Subcutaneous abdominal adipose tissue (tissue), 5 donors: Measurements from ENCODE around the gene KLHL29.

Experiments used
- H3K27ac ChIP-seq: one replicate; pipeline ENCODE4 v1.7.0; 2013; ENCODE audit warnings: low read depth, mild to moderate bottlenecking, inconsistent platforms, low read length, moderate library complexity
- H3K27me3 ChIP-seq, 5 donors: one replicate each; pipeline ENCODE4 v1.7.0; 2013; ENCODE audit warnings: low read length in 5 of 5, inconsistent platforms in 1 of 5; ENCODE audit not compliant: control insufficient read depth in 5 of 5, insufficient read depth in 4 of 5
- H3K36me3 ChIP-seq, 5 donors: one replicate each; pipeline ENCODE4 v1.7.0; 2013; ENCODE audit warnings: low read length in 5 of 5; ENCODE audit not compliant: control insufficient read depth in 5 of 5, insufficient read depth in 5 of 5
- H3K4me1 ChIP-seq, 5 donors: one replicate each; pipeline ENCODE4 v1.7.0; 2013; ENCODE audit warnings: low read length in 5 of 5, mild to moderate bottlenecking in 3 of 5, moderate library complexity in 1 of 5; ENCODE audit not compliant: control insufficient read depth in 5 of 5, insufficient read depth in 5 of 5
- H3K4me3 ChIP-seq, 5 donors: one replicate each; pipeline ENCODE4 v1.7.0; 2013; ENCODE audit warnings: low read length in 5 of 5, low read depth in 1 of 5
- H3K9ac ChIP-seq, 5 donors: one replicate each; pipeline ENCODE4 v1.7.0; 2013; ENCODE audit warnings: low read length in 5 of 5, mild to moderate bottlenecking in 4 of 5, moderate library complexity in 3 of 5
- H3K9me3 ChIP-seq, 5 donors: one replicate each; pipeline ENCODE4 v1.7.0; 2013; ENCODE audit warnings: low read length in 5 of 5; ENCODE audit not compliant: control insufficient read depth in 5 of 5
- donor health status: healthy.
- donor health status: healthy.
- donor health status: healthy.
- donor health status: healthy.
- donor health status: healthy.

The KLHL29 gene

GRCh38 chr2:23509596-23510292 lies 124.8 kb downstream of the KLHL29 start:
- no peaks in the 10 kb centered on the region for H3K9me3 ChIP-seq
- H3K4me3 ChIP-seq, result no peak overlapping the region
- H3K9ac ChIP-seq, result no peak overlapping the region
- peaks cover 3 to 56% (median 39%) of the 10 kb centered on the region in 5 donors for H3K4me1 ChIP-seq
- no peaks in the 10 kb centered on the region for H3K36me3 ChIP-seq
- no peak overlapping the region for H3K27ac ChIP-seq
- no peaks in the 10 kb centered on the region for H3K27me3 ChIP-seq

- no peaks in the 10 kb centered on the region for H3K9me3 ChIP-seq
- H3K36me3 ChIP-seq, result no peaks in the 10 kb centered on the region
- no peak overlapping the region for H3K4me3 ChIP-seq
- no peak overlapping the region for H3K27ac ChIP-seq
- no peaks in the 10 kb centered on the region for H3K27me3 ChIP-seq
- peaks cover 3 to 49% (median 33%) of the 10 kb centered on the region in 5 donors for H3K4me1 ChIP-seq
- no peak overlapping the region for H3K9ac ChIP-seq
Measured at GRCh38 chr2:23510471-23510870, 125.5 kb downstream of the KLHL29 start.

DNA sequence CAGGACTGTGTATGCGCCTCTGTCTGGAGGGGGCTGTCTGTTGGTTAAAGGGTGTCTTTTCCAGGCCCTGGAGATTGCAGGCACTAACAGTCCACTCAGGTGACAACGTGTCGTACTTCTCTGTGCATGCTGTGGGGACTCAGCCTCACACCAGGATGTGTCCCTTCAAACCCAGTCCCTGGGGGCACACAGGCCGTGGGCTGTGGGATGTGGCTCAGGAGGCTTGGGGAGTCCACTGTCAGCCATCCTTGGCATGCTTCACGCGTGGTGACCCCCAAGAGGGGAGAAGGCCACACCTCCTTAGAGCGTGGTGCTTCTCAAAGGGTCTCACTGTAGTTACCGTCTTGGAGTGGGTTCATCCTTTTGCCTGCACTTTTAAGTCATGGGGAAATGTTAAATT lies 127.8 kb downstream of the KLHL29 start:
- H3K9ac ChIP-seq, result no peak overlapping the region
- peaks cover 0 to 33% (median 14%) of the 10 kb centered on the region in 5 donors for H3K4me1 ChIP-seq
- H3K4me3 ChIP-seq, result no peak overlapping the region
- no peaks in the 10 kb centered on the region for H3K9me3 ChIP-seq
- H3K27ac ChIP-seq, result no peak overlapping the region
- H3K36me3 ChIP-seq, result no peaks in the 10 kb centered on the region
- no peaks in the 10 kb centered on the region for H3K27me3 ChIP-seq

- peak overlapping the region in 1 of 5 donors; percentile 13 for H3K9ac ChIP-seq
- peak overlapping the region in 1 of 5 donors; percentile 33 for H3K4me3 ChIP-seq
- no peak overlapping the region for H3K27ac ChIP-seq
- peaks cover 0 to 28% (median 11%) of the 10 kb centered on the region in 5 donors for H3K4me1 ChIP-seq
- H3K36me3 ChIP-seq, result no peaks in the 10 kb centered on the region
- H3K9me3 ChIP-seq, result no peaks in the 10 kb centered on the region
- H3K27me3 ChIP-seq, result no peaks in the 10 kb centered on the region
Measured at GRCh38 chr2:23513245-23513871, 128.4 kb downstream of the KLHL29 start.

DNA sequence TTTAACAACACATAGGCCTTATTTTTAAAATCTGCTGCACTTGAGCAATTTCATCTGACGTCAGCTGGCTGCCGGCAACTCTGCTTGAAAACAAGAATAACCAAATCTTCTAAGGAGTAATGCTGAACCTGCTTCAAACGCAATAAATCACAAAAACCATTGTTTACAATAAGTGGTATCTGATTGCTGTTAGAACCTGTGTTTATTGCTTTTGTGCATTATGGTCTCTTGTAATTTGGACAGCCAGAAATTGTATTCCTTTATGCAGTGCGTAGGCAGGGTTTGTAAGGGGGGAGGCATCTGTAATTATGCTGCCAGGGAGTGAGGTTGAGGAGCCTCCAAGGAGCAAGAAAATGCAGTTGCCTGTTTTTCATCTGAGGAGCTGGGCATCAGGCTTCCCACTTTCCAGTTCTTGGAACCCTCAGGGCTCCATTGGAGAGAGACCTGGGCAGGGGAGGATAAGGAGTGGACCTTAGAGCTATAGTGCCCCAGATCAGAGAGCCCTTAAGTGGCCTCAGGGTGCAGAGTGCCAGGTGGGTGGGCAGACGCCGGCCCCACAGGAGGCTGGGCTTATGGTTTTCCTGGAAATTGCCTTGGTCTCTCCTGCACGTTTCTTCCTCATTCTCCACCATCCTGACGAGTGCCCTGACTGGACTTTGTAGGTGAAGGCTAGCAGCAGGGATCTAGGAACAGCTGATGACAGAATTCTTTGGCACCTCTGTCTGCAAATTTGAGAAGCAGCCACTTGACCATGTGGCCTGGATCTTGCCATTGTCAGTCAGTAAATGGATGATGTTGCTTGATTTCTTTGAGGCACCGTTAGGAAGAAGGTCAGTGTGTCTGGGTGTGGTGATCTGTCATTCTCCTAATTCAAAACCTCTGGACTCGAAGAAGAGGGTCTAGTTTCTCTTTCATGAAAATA lies 129.2 kb downstream of the KLHL29 start:
- Histone ChIP-seq H3K4me1 (peaks cover 0 to 28% (median 16%) of the 10 kb centered on the region in 5 donors), H3K9ac (no peak overlapping the region), H3K4me3 (no peak overlapping the region), H3K27ac (no peak overlapping the region), H3K27me3 (no peaks in the 10 kb centered on the region), H3K36me3 (no peaks in the 10 kb centered on the region), H3K9me3 (no peaks in the 10 kb centered on the region)

GRCh38 chr2:23516520-23517256 lies 131.7 kb downstream of the KLHL29 start:
- Histone ChIP-seq H3K9me3 (no peaks in the 10 kb centered on the region), H3K27ac (no peak overlapping the region), H3K27me3 (no peaks in the 10 kb centered on the region), H3K4me3 (no peak overlapping the region), H3K9ac (no peak overlapping the region), H3K4me1 (peaks cover 0 to 32% (median 15%) of the 10 kb centered on the region in 5 donors), H3K36me3 (no peaks in the 10 kb centered on the region)

DNA sequence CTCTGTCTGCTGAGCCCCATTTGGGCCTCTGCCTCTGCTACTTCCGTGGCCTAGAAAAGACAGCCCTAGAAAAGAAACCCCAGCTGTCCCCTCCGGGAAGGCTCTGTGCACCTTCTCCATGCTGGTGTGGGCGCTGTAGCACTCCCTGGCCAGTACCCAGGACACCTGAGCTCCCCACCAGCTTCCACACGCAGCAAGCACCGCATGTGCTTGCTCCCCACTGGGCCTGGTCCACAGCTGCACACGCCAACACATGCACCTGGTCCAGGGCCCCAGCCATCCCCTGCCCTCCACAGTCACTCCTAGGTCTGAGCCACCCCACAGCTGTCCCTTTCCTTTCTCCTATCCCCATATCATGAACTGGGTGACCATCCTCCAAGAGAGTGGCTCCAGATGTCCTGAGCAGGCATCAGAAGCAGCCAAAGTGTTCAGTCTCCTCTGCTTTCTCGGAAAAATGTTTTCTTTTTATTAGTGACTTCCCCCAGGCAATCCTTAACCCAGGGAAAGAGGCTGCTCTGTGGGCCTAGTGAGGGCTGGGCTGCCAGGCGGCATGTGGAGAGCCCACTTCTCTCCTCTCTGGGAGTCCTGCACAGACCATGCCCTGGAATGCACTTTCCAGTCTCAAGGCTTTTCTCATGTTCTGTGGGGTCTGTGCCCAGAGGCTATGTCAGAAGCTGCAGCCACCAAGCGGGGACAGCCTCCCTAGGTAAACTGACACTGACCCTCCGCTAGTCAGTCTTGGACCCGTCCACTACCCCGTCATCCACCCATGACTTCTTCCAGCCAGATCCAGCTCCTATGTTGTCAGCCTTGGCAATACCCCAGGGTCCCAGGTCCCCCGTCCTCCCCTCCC lies 133.7 kb downstream of the KLHL29 start:
- no peak overlapping the region for H3K4me3 ChIP-seq
- H3K9me3 ChIP-seq, result no peaks in the 10 kb centered on the region
- H3K9ac ChIP-seq, result no peak overlapping the region
- H3K4me1 ChIP-seq, result peaks cover 0 to 31% (median 19%) of the 10 kb centered on the region in 5 donors
- no peak overlapping the region for H3K27ac ChIP-seq
- no peaks in the 10 kb centered on the region for H3K27me3 ChIP-seq
- H3K36me3 ChIP-seq, result no peaks in the 10 kb centered on the region

- Histone ChIP-seq H3K36me3 (no peaks in the 10 kb centered on the region), H3K27me3 (no peaks in the 10 kb centered on the region), H3K4me3 (no peak overlapping the region), H3K9me3 (no peaks in the 10 kb centered on the region), H3K27ac (no peak overlapping the region), H3K4me1 (peaks cover 0 to 31% (median 21%) of the 10 kb centered on the region in 5 donors), H3K9ac (no peak overlapping the region)
Measured at GRCh38 chr2:23519334-23519651, 134.3 kb downstream of the KLHL29 start.

DNA sequence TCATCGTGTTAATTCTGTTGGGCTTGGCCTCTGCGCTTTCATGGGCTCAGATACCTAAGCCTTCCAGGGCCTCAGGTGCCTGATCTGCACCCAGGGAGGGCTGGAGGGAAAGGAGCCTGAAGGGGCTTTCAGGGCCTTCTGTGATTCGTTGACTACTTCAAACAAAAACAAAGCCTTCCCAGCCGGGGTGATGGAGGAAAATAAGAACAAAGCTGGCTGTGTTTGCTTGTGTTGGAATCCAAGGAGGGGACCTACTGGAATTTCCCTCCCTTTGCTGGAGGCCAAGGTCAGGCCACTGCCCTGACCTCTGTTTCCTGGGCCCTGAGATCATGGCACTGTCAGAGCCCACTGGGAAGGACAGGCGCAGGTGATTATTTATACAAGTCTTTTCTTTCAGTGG lies 135.3 kb downstream of the KLHL29 start:
- H3K36me3 ChIP-seq, result no peaks in the 10 kb centered on the region
- no peaks in the 10 kb centered on the region for H3K27me3 ChIP-seq
- H3K9ac ChIP-seq, result no peak overlapping the region
- no peak overlapping the region for H3K27ac ChIP-seq
- no peak overlapping the region for H3K4me3 ChIP-seq
- peaks cover 0 to 36% (median 31%) of the 10 kb centered on the region in 5 donors for H3K4me1 ChIP-seq
- H3K9me3 ChIP-seq, result no peaks in the 10 kb centered on the region
